Osteocyte (in vitro differentiated cells): ENCODE measurements around the gene VMP1. TPM values are rescaled to one million over a fixed set of nuclear protein-coding genes. Genes with fewer than 3 reads are reported as not detected.
"Not testable (repeated sequence)": the region's sequence is repeated elsewhere in the genome, so short reads cannot be mapped to it uniquely, and the experiment has no call there.

Experiments
- DNase-seq: peaks from one replicate; pipeline ENCODE4 v3.0.0; 2021; ENCODE audit warnings: mixed read lengths; ENCODE audit not compliant: unreplicated experiment; ENCODE audit errors: extremely low spot score
- H3K27ac Mint-ChIP-seq: one replicate; pipeline ENCODE4 v1.8.0; 2021; ENCODE audit warnings: mild to moderate bottlenecking, mixed read lengths; ENCODE audit not compliant: unreplicated experiment
- H3K27me3 Mint-ChIP-seq: one replicate; pipeline ENCODE4 v1.8.0; 2021; ENCODE audit warnings: mixed read lengths; ENCODE audit not compliant: unreplicated experiment
- H3K36me3 Mint-ChIP-seq: one replicate; pipeline ENCODE4 v1.8.0; 2021; ENCODE audit warnings: mixed read lengths; ENCODE audit not compliant: unreplicated experiment
- H3K4me1 Mint-ChIP-seq: one replicate; pipeline ENCODE4 v1.8.0; 2021; ENCODE audit warnings: mixed read lengths; ENCODE audit not compliant: unreplicated experiment
- H3K4me3 Mint-ChIP-seq: one replicate; pipeline ENCODE4 v1.8.0; 2021; ENCODE audit warnings: mild to moderate bottlenecking, moderate library complexity, mixed read lengths; ENCODE audit not compliant: unreplicated experiment
- H3K9me3 Mint-ChIP-seq: one replicate; pipeline ENCODE4 v1.8.0; 2021; ENCODE audit warnings: mixed read lengths; ENCODE audit not compliant: unreplicated experiment
- total RNA-seq: library from RNA; stranded (reverse); gene quantifications from 2 replicates; pipeline ENCODE4 v1.2.1, GENCODE V29; 2021
- TF ChIP-seq, protein P1 (sequence below): fragments of 200-600 bp; sonication (generic); IDR thresholded peaks from 2 replicates; pipeline ENCODE4 v1.5.0; 2021; ENCODE audit warnings: antibody characterized with exemption, mild to moderate bottlenecking, moderate library complexity

The VMP1 gene
- total RNA-seq, 1 donor from 2014 or later, result 468 TPM

DNA sequence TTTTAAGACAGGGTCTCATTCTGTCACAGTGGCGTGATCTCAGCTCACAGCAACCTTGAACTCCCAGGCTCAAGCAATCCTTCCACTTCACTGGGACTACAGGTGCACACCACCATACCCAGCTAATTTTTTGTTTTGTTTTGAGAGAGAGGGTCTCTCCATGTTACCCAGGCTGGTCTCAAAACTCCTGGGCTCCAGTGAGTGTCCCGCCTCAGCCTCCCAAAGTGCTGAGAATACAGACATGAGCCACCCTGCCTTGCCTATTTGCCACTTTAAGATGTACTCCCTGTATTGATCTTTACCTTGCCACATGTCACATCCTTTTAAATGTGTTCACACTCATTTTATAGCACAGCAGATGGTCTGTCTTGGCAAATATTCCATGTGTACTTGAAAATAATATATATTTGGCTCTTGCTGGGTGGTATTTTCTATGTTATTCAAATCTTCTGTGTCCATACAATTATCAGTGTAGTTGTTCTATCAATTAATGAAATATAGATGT lies 50.5 kb downstream of the VMP1 start:
- Mint-ChIP-seq H3K4me1 (peaks cover 79% of the 10 kb centered on the region), H3K9me3 (peaks cover 5% of the 10 kb centered on the region), H3K4me3 (no peak overlapping the region), H3K36me3 (peaks cover 16% of the 10 kb centered on the region), H3K27me3 (no peaks in the 10 kb centered on the region), H3K27ac (peak overlapping the region; percentile 90)
- TF ChIP-seq, protein P1, sequence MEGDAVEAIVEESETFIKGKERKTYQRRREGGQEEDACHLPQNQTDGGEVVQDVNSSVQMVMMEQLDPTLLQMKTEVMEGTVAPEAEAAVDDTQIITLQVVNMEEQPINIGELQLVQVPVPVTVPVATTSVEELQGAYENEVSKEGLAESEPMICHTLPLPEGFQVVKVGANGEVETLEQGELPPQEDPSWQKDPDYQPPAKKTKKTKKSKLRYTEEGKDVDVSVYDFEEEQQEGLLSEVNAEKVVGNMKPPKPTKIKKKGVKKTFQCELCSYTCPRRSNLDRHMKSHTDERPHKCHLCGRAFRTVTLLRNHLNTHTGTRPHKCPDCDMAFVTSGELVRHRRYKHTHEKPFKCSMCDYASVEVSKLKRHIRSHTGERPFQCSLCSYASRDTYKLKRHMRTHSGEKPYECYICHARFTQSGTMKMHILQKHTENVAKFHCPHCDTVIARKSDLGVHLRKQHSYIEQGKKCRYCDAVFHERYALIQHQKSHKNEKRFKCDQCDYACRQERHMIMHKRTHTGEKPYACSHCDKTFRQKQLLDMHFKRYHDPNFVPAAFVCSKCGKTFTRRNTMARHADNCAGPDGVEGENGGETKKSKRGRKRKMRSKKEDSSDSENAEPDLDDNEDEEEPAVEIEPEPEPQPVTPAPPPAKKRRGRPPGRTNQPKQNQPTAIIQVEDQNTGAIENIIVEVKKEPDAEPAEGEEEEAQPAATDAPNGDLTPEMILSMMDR, result no peak
- DNase-seq, result no peak

DNA sequence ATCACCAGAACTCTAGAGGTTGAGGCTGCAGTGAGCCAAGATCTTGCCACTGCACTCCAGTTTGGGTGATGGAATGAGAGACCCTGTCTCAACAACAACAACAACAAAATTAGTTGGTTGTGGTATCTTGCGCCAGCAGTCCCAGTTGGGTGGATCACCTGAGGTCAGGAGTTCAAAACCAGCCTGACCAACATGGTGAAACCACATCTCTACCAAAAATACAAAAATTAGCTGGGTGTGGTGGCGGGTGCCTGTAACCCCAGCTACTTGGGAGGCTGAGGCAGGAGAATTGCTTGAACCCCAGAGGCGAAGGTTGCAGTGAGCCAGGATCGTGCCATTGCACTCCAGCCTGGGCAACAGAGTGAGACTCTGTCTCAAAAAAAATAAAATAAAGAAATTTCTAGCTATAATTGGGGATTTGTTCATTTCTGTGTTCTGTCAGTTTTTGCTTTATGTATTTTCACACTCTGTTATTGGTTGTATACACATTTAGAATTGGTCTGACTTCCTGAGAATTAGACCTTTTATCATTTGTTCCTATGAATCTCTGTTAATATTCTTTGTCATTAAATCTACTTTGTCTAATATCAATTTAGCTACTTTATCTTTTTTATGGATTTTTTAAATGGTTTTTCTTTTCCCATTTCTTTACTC lies 51.7 kb downstream of the VMP1 start:
- Mint-ChIP-seq H3K4me1 (peaks cover 76% of the 10 kb centered on the region), H3K36me3 (peaks cover 16% of the 10 kb centered on the region), H3K27ac (peak overlapping the region; percentile 67)
- DNase-seq, H3K9me3 Mint-ChIP-seq, H3K27me3 Mint-ChIP-seq, H3K4me3 Mint-ChIP-seq: not testable (repeated sequence)

DNA sequence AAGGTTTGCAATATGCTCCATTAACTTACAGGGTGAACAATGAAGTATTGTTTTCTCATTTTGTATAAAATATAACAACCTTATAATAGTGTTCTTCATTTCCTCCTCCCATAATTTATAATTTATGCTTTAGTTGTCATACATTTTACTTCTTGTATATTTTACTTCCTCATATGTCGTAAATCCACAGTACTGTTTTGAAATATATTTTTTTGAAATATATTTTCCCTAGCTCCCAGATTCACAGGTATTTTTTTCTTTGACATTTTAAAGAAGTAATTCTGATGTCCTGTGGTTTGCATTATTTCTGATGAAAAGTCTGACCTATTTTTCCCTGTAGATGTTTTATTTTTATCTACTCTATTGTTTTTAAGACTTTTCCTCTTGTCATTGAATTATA lies 52.7 kb downstream of the VMP1 start:
- peak overlapping the region; percentile 67 for H3K27ac Mint-ChIP-seq
- TF ChIP-seq, protein P1, result no peak
- no peaks in the 10 kb centered on the region for H3K27me3 Mint-ChIP-seq
- peaks cover 5% of the 10 kb centered on the region for H3K9me3 Mint-ChIP-seq
- H3K4me1 Mint-ChIP-seq, result peaks cover 75% of the 10 kb centered on the region
- H3K36me3 Mint-ChIP-seq, result peaks cover 16% of the 10 kb centered on the region
- H3K4me3 Mint-ChIP-seq, result no peak overlapping the region
- DNase-seq, result no peak

DNA sequence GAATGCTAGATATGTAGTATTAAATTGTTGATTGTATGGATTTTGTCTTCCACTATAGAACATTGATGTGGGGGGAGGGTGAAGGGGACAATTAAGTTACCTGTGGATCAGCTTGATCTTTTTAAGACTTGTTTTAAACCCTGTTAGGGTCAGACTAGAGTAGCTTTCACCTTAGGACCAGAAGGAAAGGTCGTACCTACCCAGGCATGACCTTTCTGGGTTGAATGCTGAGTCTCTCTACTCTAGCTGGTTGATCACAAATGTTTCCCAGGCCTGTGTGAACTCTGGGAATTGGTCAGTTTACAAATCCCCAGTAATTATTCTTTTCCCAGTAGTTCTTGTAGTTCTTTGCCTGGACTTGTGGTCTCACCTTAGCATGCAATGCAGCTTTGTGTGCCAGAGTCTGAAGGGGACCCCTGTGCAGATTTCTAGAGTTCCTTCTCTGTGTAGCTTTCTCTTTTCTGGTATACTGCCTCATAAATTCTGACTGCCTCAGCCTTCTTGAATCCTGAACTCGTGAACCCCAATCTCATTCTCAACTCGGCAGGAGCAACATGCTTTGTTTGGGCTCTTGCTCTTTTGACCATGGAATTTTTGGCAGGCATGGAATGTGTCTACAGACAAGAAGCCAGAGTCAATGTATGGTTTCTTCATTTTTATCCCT lies 54.1 kb downstream of the VMP1 start:
- no peak for DNase-seq
- peak overlapping the region; percentile 97 for H3K27ac Mint-ChIP-seq
- TF ChIP-seq, protein P1, result no peak
- peaks cover 5% of the 10 kb centered on the region for H3K9me3 Mint-ChIP-seq
- peaks cover 16% of the 10 kb centered on the region for H3K36me3 Mint-ChIP-seq
- peak overlapping the region; percentile 38 for H3K4me3 Mint-ChIP-seq
- H3K27me3 Mint-ChIP-seq, result no peaks in the 10 kb centered on the region
- peaks cover 72% of the 10 kb centered on the region for H3K4me1 Mint-ChIP-seq

DNA sequence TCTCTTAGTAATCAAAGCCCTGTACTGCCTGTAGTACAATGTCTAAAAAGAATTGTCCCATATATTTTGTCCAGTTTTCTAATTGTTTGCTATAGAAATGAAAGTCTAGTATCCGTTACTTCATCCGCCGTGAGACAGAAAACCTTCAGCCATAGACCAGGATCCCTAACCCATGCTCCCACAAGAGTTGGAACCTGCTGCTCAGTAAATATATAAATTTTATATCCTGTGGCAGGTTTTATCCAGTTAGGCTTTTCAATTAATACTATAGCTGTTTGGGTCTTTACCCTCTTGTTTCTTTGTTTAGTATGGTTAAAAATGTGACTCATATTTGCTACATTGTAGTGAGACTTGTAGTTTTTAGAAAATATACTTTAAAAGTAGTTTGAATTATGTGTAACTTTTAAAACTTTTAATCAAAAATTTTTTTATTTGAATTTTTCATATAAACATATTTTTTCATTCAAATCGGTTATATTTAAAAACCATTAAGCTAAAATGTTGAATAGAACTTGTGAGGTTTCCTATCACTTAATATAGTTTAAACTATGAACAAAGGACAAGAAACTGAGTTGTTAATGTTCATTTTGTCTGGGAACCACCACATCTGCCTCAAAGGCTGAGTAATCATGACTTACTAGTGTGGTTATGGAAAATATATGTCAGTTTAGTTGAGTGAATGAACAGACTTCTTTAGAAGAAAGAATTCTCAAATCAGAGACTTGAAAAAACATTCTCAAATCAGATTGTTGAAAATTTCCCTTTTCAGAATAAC lies 54.8 kb downstream of the VMP1 start:
- TF ChIP-seq, protein P1, result no peak
- peaks cover 72% of the 10 kb centered on the region for H3K4me1 Mint-ChIP-seq
- H3K27me3 Mint-ChIP-seq, result no peaks in the 10 kb centered on the region
- peak overlapping the region; percentile 97 for H3K27ac Mint-ChIP-seq
- H3K36me3 Mint-ChIP-seq, result peaks cover 16% of the 10 kb centered on the region
- H3K9me3 Mint-ChIP-seq, result peaks cover 5% of the 10 kb centered on the region
- peak overlapping the region; percentile 38 for H3K4me3 Mint-ChIP-seq
- DNase-seq, result no peak
